ENCODE data around the gene NUP62.

Gene NUP62

DNA sequence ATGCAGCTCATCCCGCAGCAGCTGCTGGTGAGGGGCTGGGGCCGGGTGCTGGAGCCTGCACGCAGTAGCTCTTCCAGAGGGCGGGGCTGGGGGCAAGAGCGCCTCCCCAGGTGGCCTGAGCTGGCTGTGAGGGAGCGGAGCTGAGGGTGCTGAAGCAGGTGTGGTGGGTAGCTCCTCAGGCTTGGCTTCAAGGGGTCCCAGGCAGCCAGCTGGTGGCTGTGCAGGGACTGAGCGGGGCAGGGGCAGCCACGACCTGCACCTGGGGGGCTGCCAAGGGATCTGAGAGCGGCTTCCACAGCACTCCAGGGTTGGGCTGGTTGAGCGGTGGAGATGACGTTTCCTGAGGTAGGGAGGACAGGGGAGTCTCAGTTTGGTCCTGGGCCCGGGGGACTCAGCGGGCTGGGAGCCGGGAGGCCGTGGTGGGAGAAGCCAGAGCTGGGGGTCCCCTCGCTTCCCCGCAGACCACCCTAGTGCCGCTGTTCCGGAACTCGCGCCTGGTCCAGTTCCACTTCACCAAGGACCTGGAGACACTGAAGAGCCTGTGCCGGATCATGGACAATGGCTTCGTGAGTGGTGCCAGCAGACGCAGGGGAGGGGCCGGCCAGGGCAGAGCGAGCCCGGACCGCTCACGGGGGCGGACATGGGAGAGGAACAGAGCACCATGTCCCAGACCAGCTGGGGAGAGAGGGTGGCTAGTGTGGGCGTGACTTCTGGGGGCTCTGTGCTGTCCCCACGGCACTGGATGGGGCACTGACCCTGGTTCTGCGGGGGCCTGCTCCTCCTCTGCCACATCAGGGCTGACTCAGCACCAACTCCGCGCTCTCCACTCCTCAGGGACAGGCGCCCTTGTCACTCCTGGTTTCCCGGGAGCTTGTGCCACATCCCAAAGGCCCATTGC is 71.0 kb downstream of the NUP62 start:
- Histone ChIP-seq H3K27ac (ENCODE audit: low read length, poor library complexity, severe bottlenecking) (peak overlapping the region; percentile 70), H3K79me1 (replicated peaks; ENCODE audit: low read length, poor library complexity, severe bottlenecking) (peaks cover 17% of the 10 kb centered on the region), H2BK120ac (ENCODE audit: low read depth, low read length) (no peak overlapping the region), H2BK5ac (ENCODE audit: low read depth, low read length, poor library complexity, severe bottlenecking) (no peak overlapping the region), H3K23ac (ENCODE audit: low read length in 2 of 2) (peak overlapping the region in 1 of 2 experiments; percentile 41), H3K36me3 (ENCODE audit: control insufficient read depth in 1 of 2, insufficient read depth in 2 of 2, low read depth in 1 of 2, low read length in 2 of 2) (peaks cover 65 to 90% of the 10 kb centered on the region in 2 experiments), H3K4me1 (ENCODE audit: control insufficient read depth, insufficient read depth, low read depth, low read length) (peaks cover 56% of the 10 kb centered on the region), H4K91ac (ENCODE audit: low read length) (no peak overlapping the region), H3K9me3 (ENCODE audit: control insufficient read depth, low read length) (no peaks in the 10 kb centered on the region), H2AK5ac (ENCODE audit: low read length, severe bottlenecking) (peak overlapping the region; percentile 42), H4K8ac (ENCODE audit: low read length) (peak overlapping the region; percentile 41), H3K4me3 (ENCODE audit: insufficient read depth in 1 of 2, low read depth in 1 of 2, low read length in 2 of 2) (no peak overlapping the region), H2BK12ac (ENCODE audit: low read length in 2 of 2) (no peak overlapping the region), H2AFZ (ENCODE audit: low read depth, low read length) (no peak overlapping the region), H3K18ac (ENCODE audit: low read depth in 1 of 2, low read length in 2 of 2) (no peak overlapping the region), H3K27me3 (ENCODE audit: control insufficient read depth in 1 of 2, insufficient read depth in 1 of 2, low read length in 2 of 2) (no peaks in the 10 kb centered on the region), H2BK15ac (ENCODE audit: low read depth, poor library complexity, severe bottlenecking) (no peak overlapping the region), H3K9ac (ENCODE audit: low read length) (no peak overlapping the region), H3K4me2 (ENCODE audit: low read length, poor library complexity, severe bottlenecking) (no peak overlapping the region), H3K4ac (ENCODE audit: low read depth in 1 of 2, low read length in 2 of 2) (no peak overlapping the region), H3K14ac (ENCODE audit: low read length in 2 of 2) (no peak overlapping the region)
- WGBS, result 91% methylated on average over 33 of the region's 37 CpGs
- no peak for DNase-seq

DNA sequence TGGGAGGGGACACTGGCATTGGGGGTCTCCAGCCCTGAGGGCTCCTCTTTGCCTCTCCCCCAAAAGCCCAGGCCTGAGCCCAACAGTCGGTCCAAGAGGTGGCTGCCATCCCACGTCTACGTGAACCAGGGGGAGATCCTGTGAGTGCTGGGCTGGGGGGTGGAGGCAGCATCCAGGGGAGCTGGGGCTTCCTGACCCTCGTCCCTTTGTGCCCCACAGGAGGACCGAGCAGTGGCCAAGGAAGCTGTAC is 71.5 kb downstream of the NUP62 start:
- Histone ChIP-seq H3K4ac (ENCODE audit: low read depth in 1 of 2, low read length in 2 of 2) (no peak overlapping the region), H2BK120ac (ENCODE audit: low read depth, low read length) (no peak overlapping the region), H3K9me3 (ENCODE audit: control insufficient read depth, low read length) (no peaks in the 10 kb centered on the region), H3K4me1 (ENCODE audit: control insufficient read depth, insufficient read depth, low read depth, low read length) (peaks cover 53% of the 10 kb centered on the region), H3K18ac (ENCODE audit: low read depth in 1 of 2, low read length in 2 of 2) (no peak overlapping the region), H2BK15ac (ENCODE audit: low read depth, poor library complexity, severe bottlenecking) (no peak overlapping the region), H3K27ac (ENCODE audit: low read length, poor library complexity, severe bottlenecking) (no peak overlapping the region), H2AFZ (ENCODE audit: low read depth, low read length) (no peak overlapping the region), H4K8ac (ENCODE audit: low read length) (no peak overlapping the region), H3K4me3 (ENCODE audit: insufficient read depth in 1 of 2, low read depth in 1 of 2, low read length in 2 of 2) (no peak overlapping the region), H3K14ac (ENCODE audit: low read length in 2 of 2) (no peak overlapping the region), H3K23ac (ENCODE audit: low read length in 2 of 2) (peak overlapping the region in 1 of 2 experiments; percentile 34), H4K91ac (ENCODE audit: low read length) (no peak overlapping the region), H2AK5ac (ENCODE audit: low read length, severe bottlenecking) (no peak overlapping the region), H3K36me3 (ENCODE audit: control insufficient read depth in 1 of 2, insufficient read depth in 2 of 2, low read depth in 1 of 2, low read length in 2 of 2) (peaks cover 60 to 84% of the 10 kb centered on the region in 2 experiments), H2BK12ac (ENCODE audit: low read length in 2 of 2) (no peak overlapping the region), H3K27me3 (ENCODE audit: control insufficient read depth in 1 of 2, insufficient read depth in 1 of 2, low read length in 2 of 2) (no peaks in the 10 kb centered on the region), H3K9ac (ENCODE audit: low read length) (no peak overlapping the region), H3K79me1 (replicated peaks; ENCODE audit: low read length, poor library complexity, severe bottlenecking) (peaks cover 11% of the 10 kb centered on the region), H3K4me2 (ENCODE audit: low read length, poor library complexity, severe bottlenecking) (no peak overlapping the region), H2BK5ac (ENCODE audit: low read depth, low read length, poor library complexity, severe bottlenecking) (no peak overlapping the region)
- 97% methylated on average over 5 of the region's 5 CpGs for WGBS
- DNase-seq, result no peak

DNA sequence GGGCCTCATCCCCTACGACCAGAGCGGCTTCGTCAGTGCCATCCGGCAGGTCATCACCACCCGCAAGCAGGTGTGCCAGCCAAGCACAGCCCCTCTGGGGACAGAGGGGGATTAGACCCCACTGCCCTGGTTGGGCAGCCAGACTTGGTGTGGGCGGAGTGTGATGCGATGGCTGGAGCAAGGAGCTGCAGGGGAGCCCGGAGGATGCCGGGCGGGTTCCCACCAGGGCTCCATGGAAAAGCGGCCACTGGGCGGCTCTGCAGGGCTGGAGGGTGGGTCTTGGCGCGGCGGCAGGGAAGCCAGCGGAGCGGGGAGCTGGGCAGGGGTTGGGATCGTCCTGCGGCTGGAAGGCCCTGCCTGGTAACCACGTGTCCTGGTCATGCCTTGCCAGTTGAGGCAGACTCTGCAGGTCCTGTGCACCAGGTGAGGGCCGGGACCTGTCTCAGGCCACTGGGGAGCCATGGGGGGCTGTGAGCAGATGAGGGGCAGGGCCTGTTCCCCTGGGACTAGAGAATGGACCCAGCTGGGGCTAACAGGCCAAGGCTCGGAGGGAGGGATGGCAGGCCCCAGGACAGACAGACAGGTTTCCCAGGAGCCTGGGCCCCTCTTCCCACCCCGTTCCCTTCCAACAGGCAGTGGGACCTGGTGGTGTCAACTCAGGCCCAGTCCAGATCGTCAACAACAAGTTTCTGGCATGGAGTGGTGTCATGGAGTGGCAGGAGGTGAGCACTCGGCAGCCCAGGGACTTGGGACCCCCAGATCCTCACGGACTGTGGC is 72.1 kb downstream of the NUP62 start:
- Histone ChIP-seq H3K9ac (ENCODE audit: low read length) (no peak overlapping the region), H3K14ac (ENCODE audit: low read length in 2 of 2) (peak overlapping the region in 1 of 2 experiments; percentile 51), H4K91ac (ENCODE audit: low read length) (no peak overlapping the region), H3K18ac (ENCODE audit: low read depth in 1 of 2, low read length in 2 of 2) (no peak overlapping the region), H2BK15ac (ENCODE audit: low read depth, poor library complexity, severe bottlenecking) (no peak overlapping the region), H2AK5ac (ENCODE audit: low read length, severe bottlenecking) (no peak overlapping the region), H3K36me3 (ENCODE audit: control insufficient read depth in 1 of 2, insufficient read depth in 2 of 2, low read depth in 1 of 2, low read length in 2 of 2) (peaks cover 60 to 79% of the 10 kb centered on the region in 2 experiments), H3K4me1 (ENCODE audit: control insufficient read depth, insufficient read depth, low read depth, low read length) (peaks cover 53% of the 10 kb centered on the region), H2BK5ac (ENCODE audit: low read depth, low read length, poor library complexity, severe bottlenecking) (no peak overlapping the region), H3K27me3 (ENCODE audit: control insufficient read depth in 1 of 2, insufficient read depth in 1 of 2, low read length in 2 of 2) (no peaks in the 10 kb centered on the region), H3K4me3 (ENCODE audit: insufficient read depth in 1 of 2, low read depth in 1 of 2, low read length in 2 of 2) (no peak overlapping the region), H3K4me2 (ENCODE audit: low read length, poor library complexity, severe bottlenecking) (no peak overlapping the region), H3K9me3 (ENCODE audit: control insufficient read depth, low read length) (no peaks in the 10 kb centered on the region), H2BK12ac (ENCODE audit: low read length in 2 of 2) (no peak overlapping the region), H2AFZ (ENCODE audit: low read depth, low read length) (no peak overlapping the region), H3K79me1 (replicated peaks; ENCODE audit: low read length, poor library complexity, severe bottlenecking) (peaks cover 9% of the 10 kb centered on the region), H3K23ac (ENCODE audit: low read length in 2 of 2) (no peak overlapping the region), H4K8ac (ENCODE audit: low read length) (no peak overlapping the region), H3K27ac (ENCODE audit: low read length, poor library complexity, severe bottlenecking) (no peak overlapping the region), H3K4ac (ENCODE audit: low read depth in 1 of 2, low read length in 2 of 2) (no peak overlapping the region), H2BK120ac (ENCODE audit: low read depth, low read length) (no peak overlapping the region)
- 97% methylated on average over 24 of the region's 26 CpGs for WGBS
- DNase-seq, result no peak

Measured in mesenchymal stem cell (in vitro differentiated cells and primary cell).